Activated CD8-positive, alpha-beta T cell treated with anti-CD3 and anti-CD28 coated beads for 36 hours (primary cell): ENCODE results near the gene AP4M1. TPM values are rescaled to one million over a fixed set of nuclear protein-coding genes. Genes with fewer than 3 reads are reported as not detected.

Experiments
- ATAC-seq: fragments of 200-7000 bp; cut with Tn5 transposase; one replicate; pipeline ENCODE4 v1.10.0; 2021; ENCODE audit warnings: mild to moderate bottlenecking, moderate library complexity
- CTCF ChIA-PET: fragments of 350-600 bp; sonication (Branson Sonifier 250); formaldehyde crosslinking; loops from one replicate; lab custom pipeline; 2021; ENCODE audit warnings: antibody characterized with exemption; lab: Charles Lee
- POLR2A ChIA-PET: fragments of 350-600 bp; sonication (Branson Sonifier 250); formaldehyde crosslinking; loops from one replicate; lab custom pipeline; 2021; ENCODE audit warnings: antibody characterized with exemption; lab: Charles Lee
- DNase-seq: peaks from one replicate; pipeline ENCODE4 v3.0.0-alpha.2; 2020
- H3K27ac Mint-ChIP-seq: one replicate; pipeline ENCODE4 v1.8.0; 2021; ENCODE audit warnings: mild to moderate bottlenecking, mixed read lengths
- H3K27me3 Mint-ChIP-seq: one replicate; pipeline ENCODE4 v1.8.0; 2021; ENCODE audit warnings: mixed read lengths
- H3K36me3 Mint-ChIP-seq: one replicate; pipeline ENCODE4 v1.8.0; 2021; ENCODE audit warnings: low read depth, mixed read lengths
- H3K4me1 Mint-ChIP-seq: one replicate; pipeline ENCODE4 v1.8.0; 2021; ENCODE audit warnings: low read depth, mixed read lengths
- H3K4me3 Mint-ChIP-seq: one replicate; pipeline ENCODE4 v1.8.0; 2021; ENCODE audit warnings: mild to moderate bottlenecking, moderate library complexity, mixed read lengths
- H3K9me3 Mint-ChIP-seq: one replicate; pipeline ENCODE4 v1.8.0; 2021; ENCODE audit warnings: mixed read lengths
- CTCF ChIP-seq: fragments of 200-600 bp; IDR thresholded peaks from one replicate; pipeline ENCODE4 v1.8.0; 2022; ENCODE audit warnings: antibody characterized with exemption, mild to moderate bottlenecking
- intact Hi-C: fragments of 100-400 bp; cut with micrococcal nuclease; formaldehyde crosslinking; loops from one replicate; pipeline ENCODE4 v1.10.0; 2022
- microRNA-seq: library from miRNA; unstranded; fragments of <30 nt; microRNA quantifications from one replicate; pipeline ENCODE4 v1.2.0, GENCODE V29; 2022; ENCODE audit warnings: borderline microRNAs expressed, borderline replicate concordance
- total RNA-seq, 2 experiments: library from RNA; stranded (reverse); gene quantifications; one replicate each; pipeline ENCODE4 v1.2.3, GENCODE V29; 2021

The AP4M1 gene
- total RNA-seq, 2 experiments from 2014 or later: 9.8 to 10.9 TPM

GRCh38 chr7:100157334-100158228 is 56.1 kb downstream of the AP4M1 start:
- Mint-ChIP-seq H3K4me3 (peak overlapping the region; percentile 67), H3K27me3 (no peaks in the 10 kb centered on the region), H3K9me3 (no peaks in the 10 kb centered on the region), H3K27ac (peak overlapping the region; percentile 89), H3K36me3 (peaks cover 19% of the 10 kb centered on the region), H3K4me1 (peaks cover 35% of the 10 kb centered on the region)
- DNase-seq: no peak
- ATAC-seq: no peak
- intact Hi-C loops: no loop called here
- POLR2A ChIA-PET: interaction anchor here (0.6 to 1.8 kb wide), 9 partner anchors 8 to 57 kb away, joined by 3 to 11 read pairs (median 3); partner anchors contain the start of genes GAL3ST4, GPC2, LAMTOR4 and MCM7
- TF ChIP-seq CTCF: no peak
- CTCF ChIA-PET: interaction anchor here (0.7 to 2.4 kb wide), 7 partner anchors 8 to 61 kb away, joined by 3 to 9 read pairs (median 4); no protein-coding TSS in a partner anchor

Small RNA genes lying within 50 kb of the gene (microRNA-seq; reads per million reads assigned to microRNA genes)
- gene MIR106B (5,318 reads per million, percentile 94 among the genes with 10 or more reads in this experiment), gene MIR25 (460 reads per million, percentile 84 among the genes with 10 or more reads in this experiment), gene MIR4658 (not detected), gene MIR93 (10,527 reads per million, percentile 97 among the genes with 10 or more reads in this experiment)

Other genes with a start within 250 kb of the AP4M1 start
- gene OR2AE1, start 224.6 kb upstream of the AP4M1 start, total RNA-seq: not detected
- 10 to 100 TPM; 22.2 to 22.3 TPM for gene TRIM4, start 182.1 kb upstream of the AP4M1 start, total RNA-seq
- gene GJC3, start 172.0 kb upstream of the AP4M1 start, total RNA-seq: under 1 TPM; 0.41 to 0.47 TPM
- gene AZGP1, start 125.6 kb upstream of the AP4M1 start, total RNA-seq: not detected
- gene ZKSCAN1, start 86.0 kb upstream of the AP4M1 start, total RNA-seq: 10 to 100 TPM; 41.9 to 47.3 TPM
- 1 to 10 TPM; 6.3 to 6.9 TPM for gene ZSCAN21, start 51.9 kb upstream of the AP4M1 start, total RNA-seq
- 10 to 100 TPM; 16.4 to 18.9 TPM for gene ZNF3, start 19.9 kb upstream of the AP4M1 start, total RNA-seq
- gene COPS6, start 12.7 kb upstream of the AP4M1 start, total RNA-seq: 10 to 100 TPM; 81.3 to 86.3 TPM
- 100 to 1,000 TPM; 456 to 476 TPM for gene MCM7, start 246 bp upstream of the AP4M1 start, total RNA-seq
- 10 to 100 TPM; 48.6 to 55.3 TPM for gene TAF6, start 17.7 kb downstream of the AP4M1 start, total RNA-seq
- gene CNPY4, start 18.0 kb downstream of the AP4M1 start, total RNA-seq: 10 to 100 TPM in 1 of 2 experiments, 1 to 10 TPM in 1; 9.8 to 10.4 TPM
- gene MBLAC1, start 25.3 kb downstream of the AP4M1 start, total RNA-seq: 1 to 10 TPM; 1.9 to 2.1 TPM
- 100 to 1,000 TPM; 108 to 116 TPM for gene LAMTOR4, start 47.3 kb downstream of the AP4M1 start, total RNA-seq
- 10 to 100 TPM; 15.7 to 17.4 TPM for gene TRAPPC14, start 57.1 kb downstream of the AP4M1 start, total RNA-seq
- 1 to 10 TPM; 2.4 to 2.7 TPM for gene GAL3ST4, start 67.0 kb downstream of the AP4M1 start, total RNA-seq
- gene GPC2, start 75.7 kb downstream of the AP4M1 start, total RNA-seq: 1 to 10 TPM; 3.7 to 4.3 TPM
- 10 to 100 TPM; 13.2 to 15.8 TPM for gene STAG3, start 76.3 kb downstream of the AP4M1 start, total RNA-seq
- 10 to 100 TPM; 29.8 to 30.2 TPM for gene PVRIG, start 118.3 kb downstream of the AP4M1 start, total RNA-seq
- gene SPDYE3, start 206.1 kb downstream of the AP4M1 start, total RNA-seq: not detected